Caco-2 (cell line): ENCODE measurements around the gene TAC4. TPM values are rescaled to one million over a fixed set of nuclear protein-coding genes. Genes with fewer than 3 reads are reported as not detected.

Experiments
- BruUV-seq: library from RNA; stranded (reverse); fragments of 400-500 nt; replicated peaks from 2 replicates; lab custom pipeline; 2021; lab: Mats Ljungman, UMichigan
- CTCF ChIA-PET: fragments of 300-600 bp; sonication (Branson Sonifier 250); formaldehyde crosslinking; loops from one replicate; lab custom pipeline; 2022; ENCODE audit warnings: antibody characterized with exemption; lab: Charles Lee
- POLR2A ChIA-PET: fragments of 300-600 bp; sonication (Branson Sonifier 250); formaldehyde crosslinking; loops from one replicate; lab custom pipeline; 2022; ENCODE audit warnings: antibody characterized with exemption; lab: Charles Lee
- DNase-seq, 2 experiments: peaks; one replicate each; pipeline versions ENCODE4 v3.0.0 to v3.0.0-alpha.2; 2020 to 2022
- H3K27me3 ChIP-seq: replicated peaks from 2 replicates; pipeline ENCODE4 v1.6.0; 2011; ENCODE audit warnings: low read length; ENCODE audit not compliant: control insufficient read depth, insufficient read depth
- H3K36me3 ChIP-seq: 2 replicates; pipeline ENCODE4 v1.5.1; 2011; ENCODE audit warnings: low read length; ENCODE audit not compliant: control insufficient read depth, insufficient read depth
- H3K4me1 ChIP-seq: fragments of 250-450 bp; sonication (Bioruptor Pico); 2 replicates; pipeline ENCODE4 v1.5.1; 2020; ENCODE audit warnings: mild to moderate bottlenecking
- H3K4me3 ChIP-seq: 2 replicates; pipeline ENCODE4 v1.5.1; 2011; ENCODE audit warnings: low read depth, mild to moderate bottlenecking, control low read depth, low read length
- H3K9me3 ChIP-seq: fragments of 250-450 bp; sonication (Bioruptor Pico); 2 replicates; pipeline ENCODE4 v1.5.1; 2020; ENCODE audit warnings: mild to moderate bottlenecking, moderate library complexity
- H3K27ac Mint-ChIP-seq: one replicate; pipeline ENCODE4 v1.8.0; 2022; ENCODE audit warnings: mixed read lengths; ENCODE audit not compliant: unreplicated experiment
- H3K27me3 Mint-ChIP-seq: one replicate; pipeline ENCODE4 v1.8.0; 2022; ENCODE audit warnings: mixed read lengths; ENCODE audit not compliant: insufficient read depth, unreplicated experiment
- H3K36me3 Mint-ChIP-seq: one replicate; pipeline ENCODE4 v1.8.0; 2022; ENCODE audit warnings: mild to moderate bottlenecking, mixed read lengths; ENCODE audit not compliant: insufficient read depth, unreplicated experiment
- H3K4me1 Mint-ChIP-seq: one replicate; pipeline ENCODE4 v1.8.0; 2022; ENCODE audit warnings: low read depth, mixed read lengths; ENCODE audit not compliant: unreplicated experiment
- H3K4me3 Mint-ChIP-seq: one replicate; pipeline ENCODE4 v1.8.0; 2022; ENCODE audit warnings: mild to moderate bottlenecking, moderate library complexity, mixed read lengths; ENCODE audit not compliant: unreplicated experiment
- H3K9me3 Mint-ChIP-seq: one replicate; pipeline ENCODE4 v1.8.0; 2022; ENCODE audit warnings: mixed read lengths; ENCODE audit not compliant: unreplicated experiment
- CTCF ChIP-seq, 2 experiments: fragments of 200-600 bp in 1 of 2; IDR thresholded peaks; 1 replicate in 1 of 2; 2 replicates in 1 of 2; pipeline versions ENCODE4 v1.5.1 to v1.8.0; 2011 to 2022; ENCODE audit warnings: antibody characterized with exemption in 1 of 2, control low read depth in 1 of 2, inconsistent platforms in 1 of 2, low read depth in 1 of 2, low read length in 1 of 2, mild to moderate bottlenecking in 1 of 2, moderate library complexity in 1 of 2; ENCODE audit not compliant: insufficient read depth in 1 of 2, severe bottlenecking in 1 of 2, unreplicated experiment in 1 of 2
- intact Hi-C: fragments of 100-400 bp; cut with micrococcal nuclease; formaldehyde crosslinking; loops from one replicate; pipeline ENCODE4 v1.10.0; 2022; ENCODE audit not compliant: unreplicated experiment
- total RNA-seq: library from RNA; stranded (reverse); gene quantifications from 2 replicates; pipeline ENCODE4 v1.2.3, GENCODE V29; 2022

TAC4 gene
- total RNA-seq, 1 experiment from 2014 or later = 17.1 TPM

DNA sequence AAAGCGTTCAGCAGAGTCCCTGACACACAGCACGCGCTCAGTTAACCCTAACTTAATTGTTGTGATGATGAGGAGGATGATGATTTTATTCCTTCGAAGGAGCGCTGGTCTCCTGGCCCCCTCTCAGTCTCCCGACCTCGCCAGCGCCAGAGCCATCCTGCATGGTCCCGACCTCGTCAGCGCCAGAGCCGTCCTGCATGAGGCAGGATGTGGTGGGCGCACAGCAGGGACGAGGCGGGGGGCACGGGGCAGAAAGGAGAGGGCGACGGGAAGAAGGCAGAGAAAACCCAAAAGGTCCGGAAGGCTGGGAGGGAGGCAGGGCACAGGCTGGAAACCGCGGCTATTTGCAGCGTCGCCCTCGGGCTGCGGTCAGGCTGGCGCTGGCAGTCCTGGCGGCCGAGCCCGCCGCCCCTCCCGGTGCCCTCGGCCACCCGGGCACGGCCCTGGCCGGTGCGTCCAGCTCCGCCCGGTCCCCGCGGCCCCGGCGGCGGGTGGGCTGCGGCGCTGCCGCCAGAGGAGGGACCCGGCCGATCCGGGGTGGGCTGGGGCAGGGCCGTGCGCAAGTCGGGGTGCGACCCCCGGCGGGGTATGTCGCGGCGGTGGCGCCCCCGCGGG is 3.0 kb upstream of the TAC4 start:
- H3K9me3 ChIP-seq = no peaks in the 10 kb centered on the region
- Mint-ChIP-seq H3K27ac (no peak overlapping the region), H3K9me3 (no peaks in the 10 kb centered on the region), H3K4me1 (peaks cover 22% of the 10 kb centered on the region), H3K4me3 (peak overlapping the region; percentile 65), H3K27me3 (peaks cover 10% of the 10 kb centered on the region), H3K36me3 (peaks cover 15% of the 10 kb centered on the region)
- intact Hi-C loops = loop anchor here (2.0 to 5.0 kb wide), 2 partner anchors 14 to 284 kb away; no protein-coding TSS in a partner anchor
- no peaks in the 10 kb centered on the region for H3K27me3 ChIP-seq
- POLR2A ChIA-PET = no interaction called here
- H3K4me3 ChIP-seq = no peak overlapping the region
- DNase-seq = no peak
- peaks cover 27% of the 10 kb centered on the region for H3K4me1 ChIP-seq
- no peak for TF ChIP-seq CTCF (IDR thresholded peaks at IDR 0.05; ENCODE audit: insufficient read depth in 1 of 2, low read depth in 1 of 2, low read length in 1 of 2, severe bottlenecking in 1 of 2, unreplicated experiment in 1 of 2)
- H3K36me3 ChIP-seq = no peaks in the 10 kb centered on the region
- CTCF ChIA-PET = interaction anchor here (1.2 kb wide), 1 partner anchor 147 kb away, joined by 4 read pairs; no protein-coding TSS in a partner anchor
- BruUV-seq = no TSS peak

DNA sequence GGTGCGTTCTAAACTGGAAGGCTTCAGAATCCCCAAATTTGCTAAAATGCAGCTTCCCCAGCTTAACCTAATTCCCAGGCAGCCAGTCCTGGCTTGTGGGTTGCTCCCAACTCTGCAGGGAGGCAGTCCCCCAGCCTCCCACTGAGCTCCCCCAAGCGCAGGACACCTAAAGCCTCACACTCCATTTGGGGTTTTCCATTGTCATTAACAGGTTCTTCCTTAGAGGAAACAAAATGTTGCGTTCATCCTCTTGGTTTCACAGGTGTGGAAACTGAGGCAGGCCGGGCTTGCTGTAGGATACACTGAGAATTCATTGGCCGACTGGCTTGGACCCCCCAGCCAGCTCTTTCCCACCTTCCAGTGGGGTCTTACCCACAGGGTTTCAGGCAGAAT is 2.3 kb upstream of the TAC4 start:
- no peak for TF ChIP-seq CTCF (IDR thresholded peaks at IDR 0.05; ENCODE audit: insufficient read depth in 1 of 2, low read depth in 1 of 2, low read length in 1 of 2, severe bottlenecking in 1 of 2, unreplicated experiment in 1 of 2)
- no peaks in the 10 kb centered on the region for H3K9me3 ChIP-seq
- Mint-ChIP-seq H3K27me3 (peaks cover 5% of the 10 kb centered on the region), H3K36me3 (peaks cover 15% of the 10 kb centered on the region), H3K4me1 (peaks cover 22% of the 10 kb centered on the region), H3K27ac (no peak overlapping the region), H3K4me3 (peak overlapping the region; percentile 65), H3K9me3 (no peaks in the 10 kb centered on the region)
- H3K36me3 ChIP-seq = no peaks in the 10 kb centered on the region
- peaks cover 27% of the 10 kb centered on the region for H3K4me1 ChIP-seq
- ChIA-PET CTCF (interaction anchor here (0.6 to 1.0 kb wide), 4 partner anchors 49 to 232 kb away, joined by 3 to 7 read pairs (median 4); no protein-coding TSS in a partner anchor), POLR2A (no interaction called here)
- BruUV-seq = no TSS peak
- no peak for DNase-seq
- intact Hi-C loops = loop anchor here (2.0 to 5.0 kb wide), 2 partner anchors 13 to 283 kb away; no protein-coding TSS in a partner anchor
- no peak overlapping the region for H3K4me3 ChIP-seq
- H3K27me3 ChIP-seq = no peaks in the 10 kb centered on the region

DNA sequence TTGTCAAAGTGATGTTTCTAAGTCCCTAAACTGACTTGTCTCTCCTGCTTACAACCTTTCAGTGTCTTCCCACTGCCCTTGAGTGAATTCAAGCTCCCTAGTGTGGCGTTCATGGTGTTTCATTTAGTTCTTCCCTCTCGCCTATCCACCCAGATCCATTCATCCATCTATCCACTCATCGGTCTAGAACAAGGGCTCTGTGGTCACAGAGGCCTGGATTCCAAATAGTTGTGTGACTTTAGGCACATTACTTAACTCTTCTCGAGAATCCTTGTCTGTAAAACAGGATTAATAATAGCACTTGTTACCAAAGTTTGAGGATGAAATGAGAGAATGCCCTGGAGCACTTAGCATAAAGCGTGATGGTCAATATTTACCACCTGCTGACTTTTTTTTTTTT is 870 bp upstream of the TAC4 start:
- no peak for TF ChIP-seq CTCF (IDR thresholded peaks at IDR 0.05; ENCODE audit: insufficient read depth in 1 of 2, low read depth in 1 of 2, low read length in 1 of 2, severe bottlenecking in 1 of 2, unreplicated experiment in 1 of 2)
- Histone ChIP-seq H3K36me3 (no peaks in the 10 kb centered on the region), H3K27me3 (no peaks in the 10 kb centered on the region), H3K9me3 (no peaks in the 10 kb centered on the region), H3K4me1 (peaks cover 27% of the 10 kb centered on the region), H3K4me3 (no peak overlapping the region)
- peaks cover 22% of the 10 kb centered on the region for H3K4me1 Mint-ChIP-seq
- ChIA-PET POLR2A (interaction anchor here (0.5 to 1.4 kb wide), 4 partner anchors 60 to 713 kb away, joined by 3 to 8 read pairs (median 7); partner anchors contain the start of genes FAM117A and KAT7), CTCF (interaction anchor here (1.1 to 1.5 kb wide), 7 partner anchors 13 to 349 kb away, joined by 3 to 9 read pairs (median 5); partner anchors contain the start of genes FAM117A and SLC35B1)
- no peaks in the 10 kb centered on the region for H3K27me3 Mint-ChIP-seq
- H3K36me3 Mint-ChIP-seq = peaks cover 19% of the 10 kb centered on the region
- H3K27ac Mint-ChIP-seq = peak overlapping the region; percentile 47
- no peaks in the 10 kb centered on the region for H3K9me3 Mint-ChIP-seq
- no TSS peak for BruUV-seq
- H3K4me3 Mint-ChIP-seq = peak overlapping the region; percentile 56
- DNase-seq = no peak
- intact Hi-C loops = loop anchor here (2.0 kb wide), 1 partner anchor 140 kb away; no protein-coding TSS in a partner anchor
